Measurements from ENCODE around the gene PSENEN.

The PSENEN gene

DNA sequence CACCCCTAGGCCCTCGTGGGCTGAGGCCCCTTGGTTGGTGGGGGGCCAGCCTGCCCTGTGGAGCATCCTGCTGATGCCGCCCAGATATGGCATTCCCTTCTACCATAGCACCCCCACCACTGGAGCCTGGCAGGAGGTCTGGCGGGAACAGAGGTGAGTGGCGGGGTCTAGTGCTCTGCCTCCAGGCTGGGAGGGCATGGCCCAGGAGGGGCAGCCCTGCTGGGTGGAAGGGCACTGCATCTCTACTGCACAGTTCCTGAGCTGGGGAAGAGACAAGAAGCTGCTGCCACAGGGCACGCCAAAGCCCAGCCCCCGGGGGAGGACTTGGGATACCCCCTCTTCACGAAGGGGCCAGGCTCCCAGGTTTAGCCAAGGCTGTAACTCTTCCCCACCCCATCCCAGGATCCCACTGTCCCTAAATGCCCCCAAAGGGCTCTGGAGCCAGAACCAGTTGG is 30.1 kb upstream of the PSENEN start:
- no peak for TF ChIP-seq CTCF (IDR thresholded peaks at IDR 0.05; ENCODE audit: low read depth, low read length)
- DNase-seq (ENCODE audit: low read depth in 2 of 2): no peak
- H3K4me3 ChIP-seq (replicated peaks in 1 of 2; ENCODE audit: low read depth in 2 of 2, low read length in 2 of 2): no peak overlapping the region

DNA sequence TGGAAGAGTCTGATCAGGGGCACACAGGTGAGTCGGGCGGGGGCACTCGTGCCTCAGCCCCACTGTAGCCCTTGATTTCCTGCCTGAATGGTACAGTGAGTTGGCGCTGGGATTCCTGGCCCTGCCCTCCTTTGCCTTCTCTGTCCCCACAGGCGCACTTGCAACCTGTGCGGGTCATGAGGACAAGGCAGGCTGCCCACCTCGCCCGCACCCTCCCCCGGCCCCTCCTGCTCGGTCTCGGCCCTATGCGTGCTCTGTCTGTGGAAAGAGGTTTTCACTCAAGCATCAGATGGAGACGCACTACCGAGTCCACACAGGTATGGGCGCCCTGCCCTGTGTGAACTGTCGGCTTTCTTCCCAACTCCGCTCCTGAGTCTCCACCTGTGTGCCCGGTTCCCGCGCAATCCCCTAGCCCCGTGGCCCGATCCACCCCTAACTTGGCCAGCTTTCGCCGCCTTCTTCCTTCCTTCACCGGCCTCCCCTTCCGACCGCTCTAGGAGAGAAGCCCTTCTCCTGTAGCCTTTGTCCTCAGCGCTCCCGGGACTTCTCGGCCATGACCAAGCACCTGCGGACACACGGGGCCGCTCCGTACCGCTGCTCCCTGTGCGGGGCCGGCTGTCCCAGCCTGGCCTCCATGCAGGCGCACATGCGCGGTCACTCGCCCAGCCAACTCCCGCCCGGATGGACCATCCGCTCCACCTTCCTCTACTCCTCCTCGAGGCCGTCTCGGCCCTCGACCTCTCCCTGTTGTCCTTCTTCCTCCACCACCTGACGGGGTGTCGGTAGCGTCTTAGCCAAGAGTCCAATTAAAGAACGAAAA is 29.3 kb upstream of the PSENEN start:
- TF ChIP-seq CTCF (IDR thresholded peaks at IDR 0.05; ENCODE audit: low read depth, low read length): no peak
- H3K4me3 ChIP-seq (replicated peaks in 1 of 2; ENCODE audit: low read depth in 2 of 2, low read length in 2 of 2): peak overlapping the region; percentile 60 to 90
- no peak for DNase-seq (ENCODE audit: low read depth in 2 of 2)

DNA sequence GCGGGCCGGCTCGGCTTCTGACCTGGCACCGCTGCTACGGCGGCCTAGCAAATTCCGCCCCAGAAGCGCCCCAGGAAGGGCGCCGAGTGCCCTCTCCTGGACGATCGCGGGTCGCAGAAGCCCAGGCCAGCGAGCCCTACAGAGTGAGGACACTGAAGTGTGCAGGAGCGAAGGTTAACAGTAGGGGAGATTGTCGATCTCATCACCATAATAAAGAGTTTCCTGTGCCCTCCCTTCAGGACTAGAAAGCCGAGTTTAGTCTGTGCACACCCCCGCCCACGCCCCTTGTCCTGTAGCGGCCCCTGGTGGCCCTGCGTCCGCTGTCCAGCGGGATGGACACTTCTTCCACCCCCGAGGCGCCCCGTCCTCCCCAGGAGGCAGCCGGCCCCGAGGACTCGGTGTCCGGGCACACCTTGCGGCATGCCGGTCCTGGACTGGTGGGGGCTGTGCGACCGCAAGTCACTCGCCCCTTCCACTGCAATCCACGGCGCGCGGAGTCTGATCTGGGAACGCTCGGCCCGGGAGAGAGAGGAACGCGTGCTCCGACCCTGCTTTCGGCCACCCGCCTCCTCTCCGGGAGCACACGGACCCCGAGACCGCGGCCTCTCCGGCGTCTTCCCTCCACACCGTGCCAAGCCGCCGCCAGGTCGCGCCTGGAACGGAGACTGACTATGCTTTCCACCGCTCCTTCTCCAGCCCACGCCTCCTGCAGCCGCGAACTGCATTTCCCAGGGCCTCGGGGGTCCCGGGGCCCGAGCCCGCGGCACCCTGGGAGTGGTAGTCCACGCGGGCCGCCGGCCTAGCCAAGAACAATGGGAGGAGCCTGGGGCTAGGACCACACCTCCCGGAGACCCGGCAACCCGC is 28.4 kb upstream of the PSENEN start:
- peak; percentile 79 for TF ChIP-seq CTCF (IDR thresholded peaks at IDR 0.05; ENCODE audit: low read depth, low read length)
- peak; percentile 84 to 94 for DNase-seq (ENCODE audit: low read depth in 2 of 2)
- peak overlapping the region; percentile 60 to 90 for H3K4me3 ChIP-seq (replicated peaks in 1 of 2; ENCODE audit: low read depth in 2 of 2, low read length in 2 of 2)

DNA sequence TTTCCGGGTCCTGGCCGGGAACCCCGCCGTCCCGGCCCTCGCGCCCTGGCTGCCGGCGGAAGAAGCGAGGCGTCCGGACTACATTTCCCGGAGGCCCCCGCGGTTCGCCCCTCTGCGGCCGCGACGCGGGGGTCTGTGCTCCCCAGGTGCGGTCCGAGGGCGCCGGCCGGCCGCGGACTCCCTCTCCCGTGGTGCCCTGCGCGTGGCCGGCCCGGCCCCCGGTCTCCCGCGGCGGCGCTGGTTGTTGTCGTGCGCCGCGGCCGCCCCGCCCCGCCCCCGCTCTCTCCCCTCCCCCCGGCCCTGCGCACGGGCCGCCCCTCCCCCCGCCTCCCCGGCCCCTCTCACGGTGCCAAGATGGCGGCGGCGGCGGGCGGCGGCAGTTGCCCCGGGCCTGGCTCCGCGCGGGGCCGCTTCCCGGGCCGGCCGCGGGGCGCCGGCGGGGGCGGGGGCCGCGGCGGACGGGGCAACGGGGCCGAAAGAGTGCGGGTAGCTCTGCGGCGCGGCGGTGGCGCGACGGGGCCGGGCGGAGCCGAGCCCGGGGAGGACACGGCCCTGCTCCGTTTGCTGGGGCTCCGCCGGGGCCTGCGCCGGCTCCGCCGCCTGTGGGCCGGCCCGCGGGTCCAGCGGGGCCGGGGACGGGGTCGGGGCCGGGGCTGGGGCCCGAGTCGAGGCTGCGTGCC is 27.6 kb upstream of the PSENEN start, which contains the start of gene KMT2B:
Gene KMT2B (plus strand): TSS at position 339 of the 680 bp plus-strand sequence. CDS start 16 bp downstream, at position 355.
- TF ChIP-seq CTCF (IDR thresholded peaks at IDR 0.05; ENCODE audit: low read depth, low read length): no peak
- peak in 1 of 2 donors; percentile 98 for DNase-seq (ENCODE audit: low read depth in 2 of 2)
- H3K4me3 ChIP-seq (replicated peaks in 1 of 2; ENCODE audit: low read depth in 2 of 2, low read length in 2 of 2): peak within 1 kb of the TSS; percentile 60 to 90

DNA sequence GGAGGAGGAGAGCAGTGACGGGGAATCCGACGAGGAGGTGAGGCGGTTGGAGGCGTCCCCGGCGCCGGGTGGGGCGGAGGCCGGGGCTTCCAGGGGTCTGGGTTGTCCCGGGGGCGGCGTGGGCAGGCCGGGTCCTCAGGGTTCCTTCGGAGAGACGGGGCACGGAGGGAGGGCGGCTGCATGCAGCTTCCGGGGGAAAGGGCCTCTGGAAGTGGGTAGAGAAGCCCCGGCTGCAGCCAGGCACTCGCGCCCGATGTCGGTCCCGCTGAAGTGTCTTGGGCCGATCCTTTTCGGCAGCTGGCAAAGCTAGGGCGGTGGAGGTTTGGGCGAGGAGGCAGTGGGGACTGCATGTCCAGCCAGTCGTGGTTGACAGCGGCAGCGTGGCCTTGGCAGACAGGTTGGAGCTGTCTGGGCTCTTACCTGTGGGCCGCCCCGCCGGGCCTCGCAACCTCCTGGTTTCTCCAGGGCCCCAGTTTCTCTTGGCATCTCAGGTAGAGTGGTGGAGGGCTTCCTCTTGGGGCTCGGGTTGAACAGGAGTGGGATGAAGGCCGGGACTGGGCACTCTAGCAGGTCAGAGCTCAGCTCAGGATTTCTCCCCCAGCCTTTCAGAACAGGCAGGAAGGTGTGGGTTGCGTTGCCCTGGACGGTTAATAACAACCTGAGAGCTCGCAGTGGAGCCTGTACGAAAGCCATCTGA is 27.0 kb upstream of the PSENEN start:
- H3K4me3 ChIP-seq (replicated peaks in 1 of 2; ENCODE audit: low read depth in 2 of 2, low read length in 2 of 2): peak overlapping the region; percentile 60 to 90
- DNase-seq (ENCODE audit: low read depth in 2 of 2): peak; percentile 16 to 29
- no peak for TF ChIP-seq CTCF (IDR thresholded peaks at IDR 0.05; ENCODE audit: low read depth, low read length)

Measured in cardiac fibroblast (primary cell).